HepG2 (cell line): ENCODE measurements around the gene PLIN1. TPM values are rescaled to one million over a fixed set of nuclear protein-coding genes. Genes with fewer than 3 reads are reported as not detected.
A peak's percentile ranks its signal among the peaks of the same experiment; 100 is the strongest.

Source experiments
- ATAC-seq: fragments of 200-7000 bp; cut with Tn5 transposase; 3 replicates; pipeline ENCODE4 v1.9.1; 2020; ENCODE audit warnings: mild to moderate bottlenecking, moderate library complexity
- BruUV-seq: library from RNA; stranded (reverse); fragments of 400-500 nt; replicated peaks from 2 replicates; lab custom pipeline; 2021; lab: Mats Ljungman, UMichigan
- CTCF ChIA-PET: fragments of 300-600 bp; formaldehyde crosslinking; extraction: SDS; loops from one replicate; lab custom pipeline; 2021; ENCODE audit warnings: low total read pairs, inconsistent platforms, low intra/inter-chr PET ratio; lab: Yijun Ruan, JAX
- POLR2A ChIA-PET: fragments of 350-600 bp; sonication (Branson Sonifier 250); formaldehyde crosslinking; loops from one replicate; lab custom pipeline; 2020; ENCODE audit warnings: antibody characterized with exemption, inconsistent platforms; lab: Yijun Ruan, JAX
- DNase-seq: peaks from one replicate; pipeline ENCODE4 v3.0.0-alpha.2; 2015; ENCODE audit warnings: low spot score
- FAIRE-seq: peaks from 3 replicates; lab custom pipeline; 2011; peaks lifted over from hg19 to GRCh38; lab: Jason Lieb, UNC
- H2AFZ ChIP-seq: one replicate; pipeline ENCODE4 v1.6.1; 2011; ENCODE audit warnings: low read length, inconsistent platforms
- H3K27ac ChIP-seq: fragments of 300-600 bp; 3 replicates; pipeline ENCODE4 v1.8.0; 2011; ENCODE audit warnings: mixed run types, mild to moderate bottlenecking, mixed read lengths, low read length, inconsistent platforms; ENCODE audit not compliant: insufficient read depth; ENCODE audit errors: extremely low read length
- H3K27me3 ChIP-seq, 2 experiments: fragments of 200-600 bp in 1 of 2; 2 replicates in 1 of 2; 3 replicates in 1 of 2; pipeline versions ENCODE4 v1.6.0 to v1.8.0; 2011; ENCODE audit warnings: low read length in 2 of 2, mild to moderate bottlenecking in 2 of 2, moderate library complexity in 2 of 2, inconsistent platforms in 1 of 2; ENCODE audit not compliant: insufficient read depth in 2 of 2, control insufficient read depth in 1 of 2
- H3K36me3 ChIP-seq, 2 experiments: fragments of 200-600 bp in 1 of 2; replicated peaks in 1 of 2; 2 replicates in 1 of 2; 3 replicates in 1 of 2; pipeline versions ENCODE4 v1.5.1 to v1.8.0; 2011; ENCODE audit warnings: low read length in 2 of 2, inconsistent platforms in 1 of 2; ENCODE audit not compliant: insufficient read depth in 2 of 2, control insufficient read depth in 1 of 2
- H3K4me1 ChIP-seq: 2 replicates; pipeline ENCODE4 v1.5.1; 2012; ENCODE audit warnings: low read length, inconsistent platforms; ENCODE audit not compliant: insufficient read depth
- H3K4me2 ChIP-seq: 2 replicates; pipeline ENCODE4 v1.6.0; 2011; ENCODE audit warnings: low read depth, low read length, inconsistent platforms
- H3K4me3 ChIP-seq, 3 experiments: fragments of 200-600 bp in 1 of 3; sonication (generic), shearing (Covaris generic) in 1 of 3; replicated peaks in 1 of 3; 2 replicates each; pipeline ENCODE4 v1.5.1; 2011 to 2016; ENCODE audit warnings: low read length in 3 of 3, inconsistent platforms in 2 of 3, low read depth in 2 of 3, mild to moderate bottlenecking in 2 of 3, control low read depth in 1 of 3, mixed read lengths in 1 of 3; ENCODE audit not compliant: insufficient read depth in 1 of 3
- H3K79me2 ChIP-seq: one replicate; pipeline ENCODE4 v1.6.1; 2011; ENCODE audit warnings: low read length, inconsistent platforms; ENCODE audit not compliant: insufficient read depth
- H3K9ac ChIP-seq: 2 replicates; pipeline ENCODE4 v1.6.0; 2011; ENCODE audit warnings: mild to moderate bottlenecking, low read depth, low read length, inconsistent platforms; ENCODE audit not compliant: insufficient read depth
- H3K9me3 ChIP-seq: 2 replicates; pipeline ENCODE4 v1.5.1; 2012; ENCODE audit warnings: mild to moderate bottlenecking, low read length
- H4K20me1 ChIP-seq: 2 replicates; pipeline ENCODE4 v1.6.0; 2011; ENCODE audit warnings: inconsistent platforms, mild to moderate bottlenecking, low read length, moderate library complexity; ENCODE audit not compliant: insufficient read depth
- AGO2 ChIP-seq: fragments of 200-400 bp; formaldehyde crosslinking; optimal IDR thresholded peaks from 2 replicates; pipeline ENCODE3; 2017; ENCODE audit warnings: mild to moderate bottlenecking, low read depth, low read length, moderate library complexity
- CHCHD3 ChIP-seq: sonication (generic); formaldehyde crosslinking; IDR thresholded peaks from 2 replicates; pipeline ENCODE4 v1.8.0; 2022; ENCODE audit warnings: mild to moderate bottlenecking, missing genetic modification reagents, moderate library complexity
- HNRNPK ChIP-seq: fragments of 200-400 bp; formaldehyde crosslinking; IDR thresholded peaks from 2 replicates; pipeline ENCODE4 v1.6.1; 2018; ENCODE audit warnings: low read length, low read depth, moderate library complexity, mild to moderate bottlenecking; ENCODE audit not compliant: poor library complexity, severe bottlenecking
- MEF2D ChIP-seq: sonication (generic); formaldehyde crosslinking; IDR thresholded peaks from 2 replicates; pipeline ENCODE4 v1.5.1; 2020; ENCODE audit warnings: mild to moderate bottlenecking, missing genetic modification reagents
- POLR2A ChIP-seq, 2 experiments: IDR thresholded peaks; 2 replicates each; pipeline ENCODE4 v1.6.1; 2011; ENCODE audit warnings: low read depth in 2 of 2, low read length in 2 of 2, mild to moderate bottlenecking in 1 of 2, moderate library complexity in 1 of 2; ENCODE audit not compliant: insufficient read depth in 1 of 2
- RBM22 ChIP-seq: fragments of 200-400 bp; formaldehyde crosslinking; optimal IDR thresholded peaks from 2 replicates; pipeline ENCODE3; 2017; ENCODE audit warnings: mild to moderate bottlenecking, low read length, moderate library complexity
- ZIK1 ChIP-seq: sonication (generic); formaldehyde crosslinking; IDR thresholded peaks from 2 replicates; pipeline ENCODE4 v1.5.0; 2020; ENCODE audit warnings: mild to moderate bottlenecking, low read depth, missing genetic modification reagents, borderline replicate concordance
- WGBS: methylation state at CpG from one replicate; pipeline ENCODE4 v1.1.6; 2017; ENCODE audit warnings: low lambda C conversion rate; 5-methylcytosine and 5-hydroxymethylcytosine counted together
- in situ Hi-C: cut with HindIII; loops from 2 replicates; pipeline ENCODE4 v1.10.0; 2017; ENCODE audit warnings: low pct_unique_long_range_greater_than_20kb; ENCODE audit not compliant: extremely low pct_ligation_motif_present
- intact Hi-C: fragments of 100-400 bp; cut with micrococcal nuclease; formaldehyde crosslinking; loops from one replicate; pipeline ENCODE4 v1.10.0; 2022; ENCODE audit not compliant: unreplicated experiment
- polyA plus RNA-seq, 8 experiments: library from polyadenylated mRNA; depleted of rRNA in 3 of 8; stranded (reverse) in 7 of 8; unstranded in 1 of 8; fragments of >200 nt; fragmentation: Illumina TruSeq in 4 of 8; extraction: Trizol in 4 of 8; gene quantifications; 2 replicates each; pipeline versions ENCODE4 v1.2.1 to v1.2.3, GENCODE V29; 2011 to 2016; ENCODE audit warnings: low read depth in 4 of 8, missing spikeins in 1 of 8, mixed read lengths in 1 of 8; ENCODE audit not compliant: insufficient read depth in 1 of 8
- total RNA-seq, 5 experiments: library from RNA; depleted of rRNA; stranded (reverse); fragments of >200 nt; fragmentation: Illumina TruSeq; extraction: Trizol; gene quantifications; 2 replicates each; pipeline ENCODE4 v1.2.3, GENCODE V29; 2016; ENCODE audit warnings: low read depth in 1 of 5

PLIN1 gene
- total and polyA plus RNA-seq, 2 of the 13 experiments (the other 11 are each of a cell fraction or from before 2014, with no cell fraction given), result 0.74 to 1.2 TPM

DNA sequence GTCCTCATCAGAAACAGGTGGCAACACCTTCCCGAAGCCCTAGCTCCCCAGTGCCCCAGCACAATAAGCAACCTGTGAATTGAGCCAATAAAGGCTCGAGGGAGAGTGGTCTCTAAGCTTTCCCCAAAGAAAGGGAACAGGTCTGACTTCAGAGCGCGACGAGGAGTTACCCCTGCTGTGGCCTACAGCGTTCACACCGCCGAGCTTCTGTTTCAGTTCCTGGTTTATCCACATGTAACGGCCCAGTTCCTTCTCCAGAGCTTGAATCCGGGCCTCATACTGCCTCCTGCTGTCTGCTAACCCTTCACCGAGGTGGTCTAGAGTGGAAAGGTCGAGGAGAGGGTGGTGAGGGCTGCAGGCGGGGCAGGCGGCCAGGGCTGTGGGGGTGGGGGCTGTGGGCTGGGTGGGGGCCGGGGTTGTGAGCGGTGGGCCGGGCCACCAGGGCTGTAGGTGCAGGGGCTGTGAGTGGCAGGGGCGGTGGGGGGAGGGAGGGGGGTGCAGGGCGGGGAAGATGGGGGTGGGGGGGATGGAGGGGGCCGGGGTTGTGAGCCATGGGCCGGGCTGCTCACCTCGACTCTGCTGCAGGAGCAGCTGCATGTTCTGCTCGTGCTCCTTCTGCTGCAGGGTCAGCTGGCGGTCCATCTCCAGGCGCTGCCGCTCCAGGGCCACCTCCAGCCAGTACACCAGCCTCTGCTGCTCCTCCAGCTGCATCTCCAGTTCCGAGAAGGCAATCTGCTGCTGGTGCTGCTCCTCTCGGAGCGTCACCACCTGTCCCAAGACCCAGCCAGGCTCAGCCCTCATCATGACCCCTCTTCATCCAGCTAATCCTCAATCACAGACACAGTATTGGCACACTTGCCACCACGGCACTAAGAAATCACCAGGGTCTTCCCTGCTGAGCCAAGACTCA is 50.1 kb downstream of the PLIN1 start:
- FAIRE-seq (no peak), ATAC-seq (no peak), DNase-seq (no peak)
- intact Hi-C loops (no loop called here), in situ Hi-C loops (no loop called here)
- peak; percentile 78 for TF ChIP-seq RBM22
- no peak for TF ChIP-seq CHCHD3 (CRISPR knock-in tag)
- TF ChIP-seq MEF2D (CRISPR knock-in tag), result no peak
- peak; percentile 42 for TF ChIP-seq HNRNPK
- TF ChIP-seq POLR2A (IDR thresholded peaks at IDR 0.05; ENCODE audit: insufficient read depth in 1 of 2, low read depth in 2 of 2, low read length in 2 of 2), result peak in 1 of 2 experiments; percentile 45; a peak in 1 of 4 replicates
- no peaks in the 10 kb centered on the region for H3K9me3 ChIP-seq
- H4K20me1 ChIP-seq, result no peaks in the 10 kb centered on the region
- peaks cover 48 to 83% of the 10 kb centered on the region in 2 experiments for H3K36me3 ChIP-seq
- no peak overlapping the region for H3K27ac ChIP-seq
- no TSS peak for BruUV-seq
- no peak overlapping the region for H3K4me3 ChIP-seq
- 91% methylated on average over 25 of the region's 30 CpGs for WGBS
- no peak overlapping the region for H3K9ac ChIP-seq
- ChIA-PET POLR2A (no interaction called here), CTCF (no interaction called here)
- no peak overlapping the region for H2AFZ ChIP-seq
- H3K4me2 ChIP-seq, result no peak overlapping the region
- no peaks in the 10 kb centered on the region for H3K27me3 ChIP-seq
- H3K79me2 ChIP-seq, result no peaks in the 10 kb centered on the region
- no peaks in the 10 kb centered on the region for H3K4me1 ChIP-seq

DNA sequence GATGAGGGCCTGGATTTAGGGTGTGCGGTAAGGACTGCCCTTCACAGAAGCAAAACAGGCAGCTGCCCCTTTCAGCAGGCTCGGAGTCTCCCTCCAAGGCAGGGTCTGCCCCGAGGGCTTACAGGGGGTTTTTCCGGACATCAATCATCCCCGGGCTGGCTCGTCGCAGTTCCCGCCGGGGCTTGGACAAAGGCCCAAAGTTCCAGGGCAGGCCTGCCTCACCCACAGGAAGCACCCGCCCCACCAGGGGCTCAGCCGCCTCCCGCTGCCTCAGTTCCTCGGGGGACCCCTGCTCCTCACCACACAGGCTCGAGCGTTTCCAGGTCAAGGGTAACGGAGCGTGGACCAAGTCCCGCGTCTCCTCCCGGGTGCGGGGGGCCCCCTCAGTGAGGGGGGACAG is 50.9 kb downstream of the PLIN1 start:
- H3K27me3 ChIP-seq, result no peaks in the 10 kb centered on the region
- in situ Hi-C loops (no loop called here), intact Hi-C loops (no loop called here)
- no peaks in the 10 kb centered on the region for H3K9me3 ChIP-seq
- no peaks in the 10 kb centered on the region for H3K79me2 ChIP-seq
- H3K4me1 ChIP-seq, result no peaks in the 10 kb centered on the region
- DNase-seq, result no peak
- H4K20me1 ChIP-seq, result no peaks in the 10 kb centered on the region
- 97% methylated on average over 11 of the region's 21 CpGs for WGBS
- H3K36me3 ChIP-seq, result peaks cover 53 to 86% of the 10 kb centered on the region in 2 experiments
- H2AFZ ChIP-seq, result no peak overlapping the region
- no peak overlapping the region for H3K27ac ChIP-seq
- no peak overlapping the region for H3K4me3 ChIP-seq
- no peak overlapping the region for H3K9ac ChIP-seq
- POLR2A ChIA-PET, result no interaction called here
- no peak for TF ChIP-seq ZIK1
- TF ChIP-seq AGO2, result peak; percentile 44
- CTCF ChIA-PET, result no interaction called here
- no peak for ATAC-seq
- H3K4me2 ChIP-seq, result no peak overlapping the region
- TSS peak; percentile 56 for BruUV-seq
- FAIRE-seq, result no peak
